Subcutaneous abdominal adipose tissue (tissue), 5 donors: ENCODE measurements around the gene TUBB.

ENCODE experiments used
- H3K27ac ChIP-seq: one replicate; pipeline ENCODE4 v1.7.0; 2013; ENCODE audit warnings: low read depth, mild to moderate bottlenecking, inconsistent platforms, low read length, moderate library complexity
- H3K27me3 ChIP-seq, 5 donors: one replicate each; pipeline ENCODE4 v1.7.0; 2013; ENCODE audit warnings: low read length in 5 of 5, inconsistent platforms in 1 of 5; ENCODE audit not compliant: control insufficient read depth in 5 of 5, insufficient read depth in 4 of 5
- H3K36me3 ChIP-seq, 5 donors: one replicate each; pipeline ENCODE4 v1.7.0; 2013; ENCODE audit warnings: low read length in 5 of 5; ENCODE audit not compliant: control insufficient read depth in 5 of 5, insufficient read depth in 5 of 5
- H3K4me1 ChIP-seq, 5 donors: one replicate each; pipeline ENCODE4 v1.7.0; 2013; ENCODE audit warnings: low read length in 5 of 5, mild to moderate bottlenecking in 3 of 5, moderate library complexity in 1 of 5; ENCODE audit not compliant: control insufficient read depth in 5 of 5, insufficient read depth in 5 of 5
- H3K4me3 ChIP-seq, 5 donors: one replicate each; pipeline ENCODE4 v1.7.0; 2013; ENCODE audit warnings: low read length in 5 of 5, low read depth in 1 of 5
- H3K9ac ChIP-seq, 5 donors: one replicate each; pipeline ENCODE4 v1.7.0; 2013; ENCODE audit warnings: low read length in 5 of 5, mild to moderate bottlenecking in 4 of 5, moderate library complexity in 3 of 5
- H3K9me3 ChIP-seq, 5 donors: one replicate each; pipeline ENCODE4 v1.7.0; 2013; ENCODE audit warnings: low read length in 5 of 5; ENCODE audit not compliant: control insufficient read depth in 5 of 5
- donor health status: healthy.
- donor health status: healthy.
- donor health status: healthy.
- donor health status: healthy.
- donor health status: healthy.

TUBB gene

GRCh38 chr6:30703821-30704220, 16.3 kb upstream of the TUBB start:
- Histone ChIP-seq H3K9me3 (no peaks in the 10 kb centered on the region), H3K4me1 (peaks cover 0 to 11% (median 8%) of the 10 kb centered on the region in 5 donors), H3K27me3 (no peaks in the 10 kb centered on the region), H3K36me3 (peaks cover 3 to 58% (median 39%) of the 10 kb centered on the region in 5 donors), H3K27ac (no peak overlapping the region), H3K4me3 (no peak overlapping the region), H3K9ac (no peak overlapping the region)

- Histone ChIP-seq H3K9ac (no peak overlapping the region), H3K4me1 (peaks cover 0 to 11% (median 8%) of the 10 kb centered on the region in 5 donors), H3K27me3 (no peaks in the 10 kb centered on the region), H3K4me3 (no peak overlapping the region), H3K9me3 (no peaks in the 10 kb centered on the region), H3K27ac (no peak overlapping the region), H3K36me3 (peaks cover 6 to 70% (median 42%) of the 10 kb centered on the region in 5 donors)
Measured at GRCh38 chr6:30705620-30706019, 14.5 kb upstream of the TUBB start.

GRCh38 chr6:30707281-30707850, 12.8 kb upstream of the TUBB start:
- H3K36me3 ChIP-seq, result peaks cover 6 to 85% (median 56%) of the 10 kb centered on the region in 5 donors
- no peaks in the 10 kb centered on the region for H3K27me3 ChIP-seq
- no peaks in the 10 kb centered on the region for H3K9me3 ChIP-seq
- no peak overlapping the region for H3K4me3 ChIP-seq
- no peak overlapping the region for H3K27ac ChIP-seq
- peaks cover 0 to 11% (median 8%) of the 10 kb centered on the region in 5 donors for H3K4me1 ChIP-seq
- H3K9ac ChIP-seq, result no peak overlapping the region

GRCh38 chr6:30709101-30709868, 10.9 kb upstream of the TUBB start:
- Histone ChIP-seq H3K4me1 (peaks cover 0 to under 1% (median 0%) of the 10 kb centered on the region in 5 donors), H3K27ac (no peak overlapping the region), H3K27me3 (no peaks in the 10 kb centered on the region), H3K36me3 (peaks cover 12 to 90% (median 64%) of the 10 kb centered on the region in 5 donors), H3K9me3 (no peaks in the 10 kb centered on the region), H3K4me3 (no peak overlapping the region), H3K9ac (no peak overlapping the region)

GRCh38 chr6:30711758-30712380, 8.3 kb upstream of the TUBB start:
- no peak overlapping the region for H3K27ac ChIP-seq

GRCh38 chr6:30712441-30712945, 7.7 kb upstream of the TUBB start:
- H3K27me3 ChIP-seq, result no peaks in the 10 kb centered on the region
- H3K4me1 ChIP-seq, result peaks cover under 1 to 9% (median 7%) of the 10 kb centered on the region in 5 donors
- no peaks in the 10 kb centered on the region for H3K9me3 ChIP-seq
- peaks cover 16 to 73% (median 51%) of the 10 kb centered on the region in 5 donors for H3K36me3 ChIP-seq
- no peak overlapping the region for H3K27ac ChIP-seq
- H3K9ac ChIP-seq, result no peak overlapping the region
- H3K4me3 ChIP-seq, result no peak overlapping the region

More at GRCh38 chr6:30711758-30712380, 8.3 kb upstream of the TUBB start:
- Histone ChIP-seq H3K27me3 (no peaks in the 10 kb centered on the region), H3K9me3 (no peaks in the 10 kb centered on the region), H3K4me1 (peaks cover 0 to 7% (median 6%) of the 10 kb centered on the region in 5 donors), H3K9ac (no peak overlapping the region), H3K36me3 (peaks cover 16 to 79% (median 58%) of the 10 kb centered on the region in 5 donors), H3K4me3 (no peak overlapping the region)

GRCh38 chr6:30714263-30714662, 5.9 kb upstream of the TUBB start:
- H3K36me3 ChIP-seq, result peaks cover 13 to 57% (median 43%) of the 10 kb centered on the region in 5 donors
- peaks cover 3 to 18% (median 13%) of the 10 kb centered on the region in 5 donors for H3K4me1 ChIP-seq
- H3K27me3 ChIP-seq, result no peaks in the 10 kb centered on the region
- H3K9me3 ChIP-seq, result no peaks in the 10 kb centered on the region
- H3K4me3 ChIP-seq, result no peak overlapping the region
- H3K27ac ChIP-seq, result no peak overlapping the region
- no peak overlapping the region for H3K9ac ChIP-seq

- no peaks in the 10 kb centered on the region for H3K9me3 ChIP-seq
- peaks cover 3 to 30% (median 27%) of the 10 kb centered on the region in 5 donors for H3K4me1 ChIP-seq
- peaks cover 10 to 32% (median 29%) of the 10 kb centered on the region in 5 donors for H3K36me3 ChIP-seq
- H3K9ac ChIP-seq, result peak overlapping the region in 4 of 5 donors; percentile 77 to 85 (median 80)
- no peaks in the 10 kb centered on the region for H3K27me3 ChIP-seq
- peak overlapping the region; percentile 83 to 91 (median 85) for H3K4me3 ChIP-seq
- peak overlapping the region; percentile 75 for H3K27ac ChIP-seq
Measured at GRCh38 chr6:30716879-30717128, 3.3 kb upstream of the TUBB start.

- Histone ChIP-seq H3K27ac (peak within 1 kb of the TSS; percentile 75), H3K9ac (peak within 1 kb of the TSS in 4 of 5 donors; percentile 77 to 85 (median 80)), H3K9me3 (no peaks in the 10 kb centered on the region), H3K27me3 (no peaks in the 10 kb centered on the region), H3K4me1 (peaks cover 3 to 34% (median 32%) of the 10 kb centered on the region in 5 donors), H3K4me3 (peak within 1 kb of the TSS; percentile 83 to 91 (median 85)), H3K36me3 (peaks cover 10 to 27% (median 24%) of the 10 kb centered on the region in 5 donors)
Measured at GRCh38 chr6:30717129-30717844, 2.9 kb upstream of the TUBB start, which contains the start of gene MDC1. TSS of gene MDC1 (minus strand) at chr6:30717281. CDS start at chr6:30715175, 2,106 bp downstream.
